HepG2 (cell line): ENCODE measurements around the gene FARSB. TPM values are rescaled to one million over a fixed set of nuclear protein-coding genes. Genes with fewer than 3 reads are reported as not detected.

Experiments used
- ATAC-seq: fragments of 200-7000 bp; cut with Tn5 transposase; 3 replicates; pipeline ENCODE4 v1.9.1; 2020; ENCODE audit warnings: mild to moderate bottlenecking, moderate library complexity
- BruUV-seq: library from RNA; stranded (reverse); fragments of 400-500 nt; replicated peaks from 2 replicates; lab custom pipeline; 2021; lab: Mats Ljungman, UMichigan
- CTCF ChIA-PET: fragments of 300-600 bp; formaldehyde crosslinking; extraction: SDS; loops from one replicate; lab custom pipeline; 2021; ENCODE audit warnings: low total read pairs, inconsistent platforms, low intra/inter-chr PET ratio; lab: Yijun Ruan, JAX
- POLR2A ChIA-PET: fragments of 350-600 bp; sonication (Branson Sonifier 250); formaldehyde crosslinking; loops from one replicate; lab custom pipeline; 2020; ENCODE audit warnings: antibody characterized with exemption, inconsistent platforms; lab: Yijun Ruan, JAX
- DNase-seq: peaks from one replicate; pipeline ENCODE4 v3.0.0-alpha.2; 2015; ENCODE audit warnings: low spot score
- FAIRE-seq: peaks from 3 replicates; lab custom pipeline; 2011; peaks lifted over from hg19 to GRCh38; lab: Jason Lieb, UNC
- H2AFZ ChIP-seq: one replicate; pipeline ENCODE4 v1.6.1; 2011; ENCODE audit warnings: low read length, inconsistent platforms
- H3K27ac ChIP-seq: fragments of 300-600 bp; 3 replicates; pipeline ENCODE4 v1.8.0; 2011; ENCODE audit warnings: mixed run types, mild to moderate bottlenecking, mixed read lengths, low read length, inconsistent platforms; ENCODE audit not compliant: insufficient read depth; ENCODE audit errors: extremely low read length
- H3K27me3 ChIP-seq, 2 experiments: fragments of 200-600 bp in 1 of 2; 2 replicates in 1 of 2; 3 replicates in 1 of 2; pipeline versions ENCODE4 v1.6.0 to v1.8.0; 2011; ENCODE audit warnings: low read length in 2 of 2, mild to moderate bottlenecking in 2 of 2, moderate library complexity in 2 of 2, inconsistent platforms in 1 of 2; ENCODE audit not compliant: insufficient read depth in 2 of 2, control insufficient read depth in 1 of 2
- H3K36me3 ChIP-seq, 2 experiments: fragments of 200-600 bp in 1 of 2; replicated peaks in 1 of 2; 2 replicates in 1 of 2; 3 replicates in 1 of 2; pipeline versions ENCODE4 v1.5.1 to v1.8.0; 2011; ENCODE audit warnings: low read length in 2 of 2, inconsistent platforms in 1 of 2; ENCODE audit not compliant: insufficient read depth in 2 of 2, control insufficient read depth in 1 of 2
- H3K4me1 ChIP-seq: 2 replicates; pipeline ENCODE4 v1.5.1; 2012; ENCODE audit warnings: low read length, inconsistent platforms; ENCODE audit not compliant: insufficient read depth
- H3K4me2 ChIP-seq: 2 replicates; pipeline ENCODE4 v1.6.0; 2011; ENCODE audit warnings: low read depth, low read length, inconsistent platforms
- H3K4me3 ChIP-seq, 3 experiments: fragments of 200-600 bp in 1 of 3; sonication (generic), shearing (Covaris generic) in 1 of 3; replicated peaks in 1 of 3; 2 replicates each; pipeline ENCODE4 v1.5.1; 2011 to 2016; ENCODE audit warnings: low read length in 3 of 3, inconsistent platforms in 2 of 3, low read depth in 2 of 3, mild to moderate bottlenecking in 2 of 3, control low read depth in 1 of 3, mixed read lengths in 1 of 3; ENCODE audit not compliant: insufficient read depth in 1 of 3
- H3K79me2 ChIP-seq: one replicate; pipeline ENCODE4 v1.6.1; 2011; ENCODE audit warnings: low read length, inconsistent platforms; ENCODE audit not compliant: insufficient read depth
- H3K9ac ChIP-seq: 2 replicates; pipeline ENCODE4 v1.6.0; 2011; ENCODE audit warnings: mild to moderate bottlenecking, low read depth, low read length, inconsistent platforms; ENCODE audit not compliant: insufficient read depth
- H3K9me3 ChIP-seq: 2 replicates; pipeline ENCODE4 v1.5.1; 2012; ENCODE audit warnings: mild to moderate bottlenecking, low read length
- H4K20me1 ChIP-seq: 2 replicates; pipeline ENCODE4 v1.6.0; 2011; ENCODE audit warnings: inconsistent platforms, mild to moderate bottlenecking, low read length, moderate library complexity; ENCODE audit not compliant: insufficient read depth
- RNF2 ChIP-seq: fragments of 450-650 bp; conservative IDR thresholded peaks from 2 replicates; pipeline ENCODE4 v1.6.1; 2016; ENCODE audit warnings: low read depth
- ZNF264 ChIP-seq: sonication (generic); formaldehyde crosslinking; IDR thresholded peaks from 2 replicates; pipeline ENCODE4 v1.4.0; 2020; ENCODE audit warnings: missing genetic modification reagents
- WGBS: methylation state at CpG from one replicate; pipeline ENCODE4 v1.1.6; 2017; ENCODE audit warnings: low lambda C conversion rate; 5-methylcytosine and 5-hydroxymethylcytosine counted together
- in situ Hi-C: cut with HindIII; loops from 2 replicates; pipeline ENCODE4 v1.10.0; 2017; ENCODE audit warnings: low pct_unique_long_range_greater_than_20kb; ENCODE audit not compliant: extremely low pct_ligation_motif_present
- intact Hi-C: fragments of 100-400 bp; cut with micrococcal nuclease; formaldehyde crosslinking; loops from one replicate; pipeline ENCODE4 v1.10.0; 2022; ENCODE audit not compliant: unreplicated experiment
- polyA plus RNA-seq, 8 experiments: library from polyadenylated mRNA; depleted of rRNA in 3 of 8; stranded (reverse) in 7 of 8; unstranded in 1 of 8; fragments of >200 nt; fragmentation: Illumina TruSeq in 4 of 8; extraction: Trizol in 4 of 8; gene quantifications; 2 replicates each; pipeline versions ENCODE4 v1.2.1 to v1.2.3, GENCODE V29; 2011 to 2016; ENCODE audit warnings: low read depth in 4 of 8, missing spikeins in 1 of 8, mixed read lengths in 1 of 8; ENCODE audit not compliant: insufficient read depth in 1 of 8
- total RNA-seq, 5 experiments: library from RNA; depleted of rRNA; stranded (reverse); fragments of >200 nt; fragmentation: Illumina TruSeq; extraction: Trizol; gene quantifications; 2 replicates each; pipeline ENCODE4 v1.2.3, GENCODE V29; 2016; ENCODE audit warnings: low read depth in 1 of 5
- TF ChIP-seq, protein P1 (sequence below): fragments of 450-650 bp; IDR thresholded peaks from 2 replicates; pipeline ENCODE4 v1.6.1; 2016

FARSB gene
- total and polyA plus RNA-seq, 2 of the 13 experiments (the other 11 are each of a cell fraction or from before 2014, with no cell fraction given): 23.3 to 45.9 TPM

DNA sequence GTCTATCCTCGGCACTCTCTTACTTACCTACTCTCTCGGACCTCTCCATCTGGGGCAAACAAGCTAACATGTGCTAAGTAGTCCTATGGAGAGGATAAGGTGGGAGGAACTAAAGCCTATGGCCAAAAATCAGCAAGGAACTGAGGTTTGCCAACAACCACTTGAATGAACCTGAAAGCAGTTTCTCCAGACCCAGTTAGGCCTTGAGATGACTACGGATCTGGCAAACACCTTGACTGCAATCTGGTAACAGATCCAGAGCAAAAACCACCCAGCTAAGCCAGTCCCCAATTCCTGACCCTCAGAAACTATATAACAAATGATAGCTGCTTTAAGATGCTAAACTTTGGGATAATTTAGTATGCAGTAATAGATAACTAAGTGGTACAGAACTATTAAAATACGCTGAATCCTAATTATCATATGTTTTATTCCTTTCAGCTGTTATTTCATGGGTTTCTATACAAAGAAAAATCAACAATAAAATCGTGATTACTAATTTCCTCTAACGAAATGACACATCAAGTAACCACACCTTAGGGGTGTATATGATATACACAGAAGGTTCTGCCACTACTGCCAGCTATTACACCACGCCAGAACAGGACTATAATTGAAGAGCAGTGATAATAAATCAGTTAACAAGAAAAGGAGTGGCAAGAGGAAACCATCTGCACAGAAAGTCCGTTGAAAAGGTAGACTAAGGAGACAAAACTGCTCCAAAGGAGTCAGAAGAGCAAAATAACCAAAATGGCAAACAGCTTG, 3.2 kb downstream of the FARSB start:
- CTCF ChIA-PET: no interaction called here
- BruUV-seq: no TSS peak
- Histone ChIP-seq H3K4me2 (0 out of 2 replicates have a peak overlapping the region, but pooled peaks have one; percentile 83), H3K27me3 (peaks cover 0 to 4% of the 10 kb centered on the region in 2 experiments; a peak in 1 of 5 replicates), H3K9ac (no peak overlapping the region; the same call in 1 of the 2 replicates), H3K4me3 (no peak overlapping the region), H3K4me1 (peaks cover 40% of the 10 kb centered on the region), H3K9me3 (no peaks in the 10 kb centered on the region), H4K20me1 (no peaks in the 10 kb centered on the region), H3K27ac (no peak overlapping the region), H3K36me3 (peaks cover 3 to 10% of the 10 kb centered on the region in 2 experiments; a peak in 4 of 5 replicates), H3K79me2 (peaks cover 67% of the 10 kb centered on the region), H2AFZ (no peak overlapping the region)
- TF ChIP-seq, protein P1, sequence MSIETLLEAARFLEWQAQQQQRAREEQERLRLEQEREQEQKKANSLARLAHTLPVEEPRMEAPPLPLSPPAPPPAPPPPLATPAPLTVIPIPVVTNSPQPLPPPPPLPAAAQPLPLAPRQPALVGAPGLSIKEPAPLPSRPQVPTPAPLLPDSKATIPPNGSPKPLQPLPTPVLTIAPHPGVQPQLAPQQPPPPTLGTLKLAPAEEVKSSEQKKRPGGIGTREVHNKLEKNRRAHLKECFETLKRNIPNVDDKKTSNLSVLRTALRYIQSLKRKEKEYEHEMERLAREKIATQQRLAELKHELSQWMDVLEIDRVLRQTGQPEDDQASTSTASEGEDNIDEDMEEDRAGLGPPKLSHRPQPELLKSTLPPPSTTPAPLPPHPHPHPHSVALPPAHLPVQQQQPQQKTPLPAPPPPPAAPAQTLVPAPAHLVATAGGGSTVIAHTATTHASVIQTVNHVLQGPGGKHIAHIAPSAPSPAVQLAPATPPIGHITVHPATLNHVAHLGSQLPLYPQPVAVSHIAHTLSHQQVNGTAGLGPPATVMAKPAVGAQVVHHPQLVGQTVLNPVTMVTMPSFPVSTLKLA: peak; percentile 24; the same call in 1 of the 2 replicates
- TF ChIP-seq RNF2: no peak
- ATAC-seq (no peak), FAIRE-seq (no peak), DNase-seq (no peak)
- POLR2A ChIA-PET: no interaction called here
- intact Hi-C loops: no loop called here
- WGBS: 92% methylated on average over 8 of the region's 8 CpGs
- in situ Hi-C loops: no loop called here

DNA sequence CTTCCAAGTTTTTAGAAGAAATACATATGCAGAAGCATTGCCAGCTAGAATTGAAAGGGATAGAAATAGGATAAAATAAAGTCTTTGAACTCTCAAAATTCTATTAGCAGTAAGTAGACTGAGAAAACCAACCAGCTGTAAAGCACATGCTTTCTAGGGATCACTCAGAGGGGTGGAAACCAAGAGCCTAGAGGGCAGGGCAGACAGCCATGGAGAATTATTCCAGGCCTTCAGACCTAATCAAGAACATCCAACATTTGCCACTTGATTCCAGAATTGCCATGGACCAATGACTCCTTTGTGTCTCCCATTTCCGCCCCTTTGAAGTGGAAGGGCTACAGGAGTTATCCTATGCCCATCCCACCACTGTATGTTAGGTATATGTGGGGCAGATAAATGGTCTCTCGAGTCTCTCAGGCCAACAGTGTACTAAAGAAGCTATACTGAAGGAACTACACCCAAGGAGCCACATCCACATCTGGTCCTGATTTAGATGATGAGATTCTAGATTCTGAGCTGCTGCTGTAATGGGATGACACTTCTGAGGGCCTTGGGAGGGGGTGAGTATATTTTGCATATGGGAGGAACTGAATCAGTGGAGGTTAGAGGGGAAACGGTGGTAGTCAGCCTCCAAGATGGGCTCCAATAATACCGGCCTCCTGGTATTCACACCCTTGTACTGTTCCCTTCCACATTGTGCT, 4.0 kb downstream of the FARSB start:
- Histone ChIP-seq H3K27me3 (peaks cover 0 to 4% of the 10 kb centered on the region in 2 experiments; a peak in 1 of 5 replicates), H3K4me1 (peaks cover 32% of the 10 kb centered on the region), H3K9me3 (no peaks in the 10 kb centered on the region), H3K36me3 (peaks cover 7 to 17% of the 10 kb centered on the region in 2 experiments; a peak in 4 of 5 replicates), H2AFZ (no peak overlapping the region), H3K27ac (no peak overlapping the region), H3K4me3 (no peak overlapping the region), H3K9ac (no peak overlapping the region), H3K4me2 (no peak overlapping the region), H4K20me1 (no peaks in the 10 kb centered on the region), H3K79me2 (peaks cover 67% of the 10 kb centered on the region)
- FAIRE-seq (no peak), ATAC-seq (no peak), DNase-seq (no peak)
- no TSS peak for BruUV-seq
- ChIA-PET POLR2A (no interaction called here), CTCF (no interaction called here)
- in situ Hi-C loops (no loop called here), intact Hi-C loops (no loop called here)
- no peak for TF ChIP-seq ZNF264 (CRISPR knock-in tag)
- 94% methylated on average over 4 of the region's 4 CpGs for WGBS
